HEK293T (cell line): Measurements from ENCODE around the gene KREMEN2.

Experiments
- ARNT ChIP-seq: fragments of 450-650 bp; IDR thresholded peaks from 2 replicates; pipeline ENCODE4 v1.6.1; 2017; ENCODE audit warnings: mild to moderate bottlenecking
- BHLHE40 ChIP-seq: fragments of 450-650 bp; IDR thresholded peaks from 2 replicates; pipeline ENCODE4 v1.6.1; 2016; ENCODE audit warnings: mild to moderate bottlenecking, moderate library complexity, borderline replicate concordance
- CTBP1 ChIP-seq: fragments of 450-650 bp; IDR thresholded peaks from 2 replicates; pipeline ENCODE4 v1.6.1; 2016; ENCODE audit warnings: borderline replicate concordance
- FOXA1 ChIP-seq: fragments of 450-650 bp; IDR thresholded peaks from 2 replicates; pipeline ENCODE4 v1.6.1; 2016; ENCODE audit warnings: mild to moderate bottlenecking
- FOXK2 ChIP-seq: fragments of 450-650 bp; IDR thresholded peaks from 2 replicates; pipeline ENCODE4 v1.6.1; 2016; ENCODE audit warnings: mild to moderate bottlenecking
- FOXM1 ChIP-seq: fragments of 450-650 bp; IDR thresholded peaks from 2 replicates; pipeline ENCODE4 v1.6.1; 2017; ENCODE audit warnings: mild to moderate bottlenecking, borderline replicate concordance
- HDGF ChIP-seq: fragments of 450-650 bp; IDR thresholded peaks from 2 replicates; pipeline ENCODE4 v1.6.1; 2017; ENCODE audit warnings: antibody characterized with exemption, borderline replicate concordance
- LEF1 ChIP-seq: fragments of 450-650 bp; IDR thresholded peaks from 2 replicates; pipeline ENCODE4 v1.6.1; 2017; ENCODE audit warnings: mild to moderate bottlenecking, borderline replicate concordance
- NFRKB ChIP-seq: fragments of 450-650 bp; IDR thresholded peaks from 2 replicates; pipeline ENCODE4 v1.6.1; 2016; ENCODE audit warnings: mild to moderate bottlenecking, moderate library complexity
- SP1 ChIP-seq: fragments of 450-650 bp; IDR thresholded peaks from 2 replicates; pipeline ENCODE4 v1.6.1; 2017
- SUZ12 ChIP-seq: fragments of 450-650 bp; IDR thresholded peaks from 2 replicates; pipeline ENCODE4 v1.6.1; 2016; ENCODE audit warnings: mild to moderate bottlenecking
- TARDBP ChIP-seq: fragments of 450-650 bp; IDR thresholded peaks from 2 replicates; pipeline ENCODE4 v1.6.1; 2016
- ZNF384 ChIP-seq: fragments of 450-650 bp; IDR thresholded peaks from 2 replicates; pipeline ENCODE4 v1.6.1; 2016
- TF ChIP-seq, protein P1 (sequence below): fragments of 450-650 bp; IDR thresholded peaks from 2 replicates; pipeline ENCODE4 v1.6.1; 2016

DNA sequence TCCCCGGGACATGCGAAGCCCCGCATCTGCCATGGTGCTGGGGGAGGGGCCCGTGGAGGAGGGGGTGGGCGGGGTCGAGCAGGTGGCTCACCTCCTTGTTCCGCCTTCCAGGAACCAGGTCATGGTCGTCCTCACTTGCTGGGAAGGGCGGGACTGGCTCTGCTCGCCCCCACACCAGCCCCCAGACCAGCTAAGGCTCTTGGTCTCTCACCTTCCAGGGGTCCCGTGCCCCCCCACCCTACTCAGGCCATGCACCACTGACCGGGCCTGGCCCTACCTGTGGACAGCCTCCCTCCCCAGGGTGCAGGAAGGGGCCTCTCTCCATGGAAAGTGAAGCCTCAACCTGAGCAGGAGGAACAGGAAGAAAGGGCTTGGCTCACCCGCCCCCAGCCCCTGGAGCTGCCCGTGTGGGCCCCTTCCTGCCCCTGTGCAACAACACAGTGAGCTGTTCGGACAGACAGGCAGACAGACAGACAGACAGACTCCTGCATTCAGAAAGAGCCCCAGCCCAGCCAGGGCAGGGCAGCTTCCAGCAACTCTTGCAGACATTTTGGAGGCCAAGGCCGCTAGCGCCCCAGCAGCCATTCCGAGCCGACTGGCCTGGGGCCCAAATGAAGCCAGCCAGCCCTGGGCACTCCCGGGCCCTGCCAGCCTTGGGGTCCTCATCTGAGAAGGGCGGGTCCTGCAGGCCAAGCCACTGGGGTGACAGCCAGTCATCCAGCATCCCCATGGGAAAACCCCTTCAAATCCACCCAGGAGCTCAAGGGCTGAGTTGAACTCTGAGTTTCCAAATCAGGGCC lies 8.1 kb upstream of the KREMEN2 start:
- TF ChIP-seq SUZ12 (no peak), FOXM1 (no peak), NFRKB (no peak), ZNF384 (no peak), ARNT (no peak), CTBP1 (no peak), FOXK2 (no peak), TARDBP (no peak), LEF1 (no peak), BHLHE40 (no peak), SP1 (no peak), HDGF (no peak), FOXA1 (no peak)
- TF ChIP-seq, protein P1, sequence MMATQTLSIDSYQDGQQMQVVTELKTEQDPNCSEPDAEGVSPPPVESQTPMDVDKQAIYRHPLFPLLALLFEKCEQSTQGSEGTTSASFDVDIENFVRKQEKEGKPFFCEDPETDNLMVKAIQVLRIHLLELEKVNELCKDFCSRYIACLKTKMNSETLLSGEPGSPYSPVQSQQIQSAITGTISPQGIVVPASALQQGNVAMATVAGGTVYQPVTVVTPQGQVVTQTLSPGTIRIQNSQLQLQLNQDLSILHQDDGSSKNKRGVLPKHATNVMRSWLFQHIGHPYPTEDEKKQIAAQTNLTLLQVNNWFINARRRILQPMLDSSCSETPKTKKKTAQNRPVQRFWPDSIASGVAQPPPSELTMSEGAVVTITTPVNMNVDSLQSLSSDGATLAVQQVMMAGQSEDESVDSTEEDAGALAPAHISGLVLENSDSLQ = no peak
